B cell (primary cell): ENCODE measurements around the gene LCE6A. TPM values are rescaled to one million over a fixed set of nuclear protein-coding genes. Genes with fewer than 3 reads are reported as not detected.

Experiments
- ATAC-seq: fragments of 200-7000 bp; cut with Tn5 transposase; one replicate; pipeline ENCODE4 v1.10.0; 2021; ENCODE audit warnings: low read depth, mild to moderate bottlenecking, moderate number of reproducible peaks, moderate library complexity
- CTCF ChIA-PET: fragments of 350-600 bp; sonication (Branson Sonifier 250); formaldehyde crosslinking; loops from one replicate; lab custom pipeline; 2021; ENCODE audit warnings: antibody characterized with exemption, inconsistent platforms; lab: Charles Lee
- POLR2A ChIA-PET: fragments of 350-600 bp; sonication (Branson Sonifier 250); formaldehyde crosslinking; loops from one replicate; lab custom pipeline; 2021; ENCODE audit warnings: antibody characterized with exemption; lab: Charles Lee
- DNase-seq: peaks from one replicate; pipeline ENCODE4 v3.0.0; 2013
- H2AFZ ChIP-seq: 2 replicates; pipeline ENCODE4 v1.6.1; 2012; ENCODE audit warnings: mild to moderate bottlenecking, low read depth, low read length; ENCODE audit not compliant: insufficient read depth, poor library complexity, severe bottlenecking
- H3K27ac ChIP-seq, 2 donors: 1 replicate in 1 of 2; 2 replicates in 1 of 2; pipeline ENCODE4 v1.5.1; 2012 to 2013; ENCODE audit warnings: low read length in 2 of 2, mild to moderate bottlenecking in 2 of 2, moderate library complexity in 1 of 2
- H3K27me3 ChIP-seq, 4 experiments: fragments of 200-600 bp in 1 of 4; sonication (generic) in 1 of 4; replicated peaks in 1 of 4; 1 replicate in 2 of 4; 2 replicates in 2 of 4; pipeline versions ENCODE4 v1.6.1 to v1.7.0; 2013 to 2016; ENCODE audit warnings: low read length in 3 of 4, mild to moderate bottlenecking in 2 of 4, mixed read lengths in 1 of 4, moderate library complexity in 1 of 4; ENCODE audit not compliant: insufficient read depth in 4 of 4, control insufficient read depth in 3 of 4; ENCODE audit errors: control extremely low read depth in 1 of 4
- H3K36me3 ChIP-seq, 2 experiments: replicated peaks in 1 of 2; 1 replicate in 1 of 2; 2 replicates in 1 of 2; pipeline versions ENCODE4 v1.6.1 to v1.7.1; 2013; ENCODE audit warnings: low read length in 1 of 2; ENCODE audit not compliant: insufficient read depth in 2 of 2, control insufficient read depth in 1 of 2; ENCODE audit errors: control extremely low read depth in 1 of 2, extremely low read depth in 1 of 2
- H3K4me1 ChIP-seq, 2 donors: fragments of 200-600 bp in 1 of 2; sonication (generic) in 1 of 2; 1 replicate in 1 of 2; 2 replicates in 1 of 2; pipeline versions ENCODE4 v1.5.1 to v1.6.1; 2013 to 2017; ENCODE audit warnings: low read length in 2 of 2; ENCODE audit not compliant: control insufficient read depth in 2 of 2, insufficient read depth in 2 of 2
- H3K4me2 ChIP-seq: replicated peaks from 2 replicates; pipeline ENCODE3; 2012; ENCODE audit warnings: mild to moderate bottlenecking, low read depth, low read length; ENCODE audit not compliant: poor library complexity, severe bottlenecking
- H3K4me3 ChIP-seq, 5 experiments: fragments of 200-600 bp in 1 of 5; sonication (generic) in 1 of 5; 1 replicate in 3 of 5; 2 replicates in 2 of 5; pipeline versions ENCODE4 v1.5.1 to v1.7.0; 2011 to 2016; ENCODE audit warnings: low read length in 4 of 5, mild to moderate bottlenecking in 4 of 5, low read depth in 2 of 5, control low read depth in 1 of 5, moderate library complexity in 1 of 5; ENCODE audit not compliant: insufficient read depth in 1 of 5; ENCODE audit errors: control extremely low read depth in 1 of 5, extremely low read depth in 1 of 5
- H3K79me2 ChIP-seq: fragments of 200-600 bp; sonication (generic); one replicate; pipeline ENCODE4 v1.6.0; 2016; ENCODE audit warnings: low read length; ENCODE audit not compliant: control insufficient read depth, insufficient read depth
- H3K9ac ChIP-seq: fragments of 200-600 bp; sonication (generic); 2 replicates; pipeline ENCODE4 v1.6.1; 2017; ENCODE audit warnings: mild to moderate bottlenecking, low read length, moderate library complexity
- H3K9me3 ChIP-seq, 3 donors: one replicate each; pipeline versions ENCODE4 v1.6.1 to v1.7.1; 2013; ENCODE audit warnings: low read length in 2 of 3; ENCODE audit not compliant: control insufficient read depth in 2 of 3, insufficient read depth in 1 of 3; ENCODE audit errors: control extremely low read depth in 1 of 3
- H4K20me1 ChIP-seq: 2 replicates; pipeline ENCODE4 v1.6.0; 2012; ENCODE audit warnings: mild to moderate bottlenecking, low read length; ENCODE audit not compliant: insufficient read depth, control insufficient read depth, poor library complexity, severe bottlenecking
- H3K27ac Mint-ChIP-seq: one replicate; pipeline ENCODE4 v1.8.0; 2021; ENCODE audit warnings: mixed read lengths
- H3K27me3 Mint-ChIP-seq: one replicate; pipeline ENCODE4 v1.8.0; 2021; ENCODE audit warnings: mixed read lengths
- H3K4me1 Mint-ChIP-seq: one replicate; pipeline ENCODE4 v1.8.0; 2021; ENCODE audit warnings: mixed read lengths
- H3K4me3 Mint-ChIP-seq: one replicate; pipeline ENCODE4 v1.8.0; 2021; ENCODE audit warnings: mixed read lengths
- H3K9me3 Mint-ChIP-seq: one replicate; pipeline ENCODE4 v1.8.0; 2022; ENCODE audit warnings: mixed read lengths; ENCODE audit not compliant: insufficient read depth
- EZH2 ChIP-seq: IDR thresholded peaks from 2 replicates; pipeline ENCODE4 v1.6.1; 2012; ENCODE audit warnings: borderline replicate concordance, low read depth, mild to moderate bottlenecking, moderate library complexity, low read length; ENCODE audit not compliant: insufficient read depth, poor library complexity, severe bottlenecking
- WGBS: methylation state at CpG from one replicate; pipeline ENCODE4 v1.1.5; 2013; ENCODE audit warnings: missing lambda C conversion rate; ENCODE audit not compliant: insufficient coverage; 5-methylcytosine and 5-hydroxymethylcytosine counted together
- intact Hi-C: fragments of 100-400 bp; cut with micrococcal nuclease; formaldehyde crosslinking; loops from one replicate; pipeline ENCODE4 v1.10.0; 2022
- polyA plus RNA-seq: library from polyadenylated mRNA; depleted of rRNA; stranded (reverse); fragments of >200 nt; gene quantifications from 2 replicates; pipeline ENCODE4 v1.2.3, GENCODE V29; 2012
- total RNA-seq, 2 donors: library from RNA; stranded (reverse); fragments of 120-200 nt in 1 of 2; gene quantifications; 1 replicate in 1 of 2; 2 replicates in 1 of 2; pipeline versions ENCODE4 v1.2.3 to v1.2.4, GENCODE V29; 2013 to 2022

The LCE6A gene
- total and polyA plus RNA-seq, 2 donors (not counting 1 experiment from before 2014, with no cell fraction given), result not detected

GRCh38 chr1:152859696-152860095 lies 17.0 kb downstream of the LCE6A start, which contains the start of gene LCE7A:
Gene LCE7A, plus strand, starts transcription at chr1:152859996. Its CDS starts 702 bp downstream, at chr1:152860698.
- no peaks in the 10 kb centered on the region for H3K79me2 ChIP-seq
- ATAC-seq, result no peak
- no peak within 1 kb of the TSS for H3K27ac Mint-ChIP-seq

GRCh38 chr1:152860129-152860528 lies 17.5 kb downstream of the LCE6A start:
- no peak overlapping the region for H3K4me2 ChIP-seq
- H2AFZ ChIP-seq, result no peak overlapping the region
- Mint-ChIP-seq H3K27ac (no peak overlapping the region), H3K4me1 (no peaks in the 10 kb centered on the region), H3K4me3 (no peak overlapping the region), H3K9me3 (no peaks in the 10 kb centered on the region), H3K27me3 (peaks cover 22% of the 10 kb centered on the region)
- intact Hi-C loops, result no loop called here
- H3K4me3 ChIP-seq, result no peak overlapping the region
- CTCF ChIA-PET, result interaction anchor here (1.5 kb wide), 1 partner anchor 11 kb away, joined by 5 read pairs; no protein-coding TSS in a partner anchor
- no peaks in the 10 kb centered on the region for H3K79me2 ChIP-seq
- POLR2A ChIA-PET, result no interaction called here
- H4K20me1 ChIP-seq, result no peaks in the 10 kb centered on the region
- H3K9me3 ChIP-seq, result no peaks in the 10 kb centered on the region
- no peak for ATAC-seq
- H3K4me1 ChIP-seq, result no peaks in the 10 kb centered on the region
- H3K9ac ChIP-seq, result no peak overlapping the region
- no peaks in the 10 kb centered on the region for H3K36me3 ChIP-seq
- H3K27me3 ChIP-seq, result no peaks in the 10 kb centered on the region
- no peak for TF ChIP-seq EZH2
- DNase-seq, result no peak
- H3K27ac ChIP-seq, result no peak overlapping the region
- 73% methylated on average over 3 of the region's 3 CpGs for WGBS

More at GRCh38 chr1:152859696-152860095, 17.0 kb downstream of the LCE6A start, which contains the start of gene LCE7A:
- POLR2A ChIA-PET, result no interaction called here
- peaks cover 22% of the 10 kb centered on the region for H3K27me3 Mint-ChIP-seq
- no peak for DNase-seq
- Histone ChIP-seq H2AFZ (no peak within 1 kb of the TSS), H3K27me3 (no peaks in the 10 kb centered on the region), H3K4me1 (no peaks in the 10 kb centered on the region), H3K4me2 (no peak within 1 kb of the TSS), H3K4me3 (no peak within 1 kb of the TSS), H3K27ac (no peak within 1 kb of the TSS), H4K20me1 (no peaks in the 10 kb centered on the region), H3K36me3 (no peaks in the 10 kb centered on the region), H3K9me3 (no peaks in the 10 kb centered on the region), H3K9ac (no peak within 1 kb of the TSS)
- H3K9me3 Mint-ChIP-seq, result no peaks in the 10 kb centered on the region
- intact Hi-C loops, result no loop called here
- H3K4me1 Mint-ChIP-seq, result no peaks in the 10 kb centered on the region
- H3K4me3 Mint-ChIP-seq, result no peak within 1 kb of the TSS
- CTCF ChIA-PET, result interaction anchor here (1.0 kb wide), 1 partner anchor 11 kb away, joined by 4 read pairs; no protein-coding TSS in a partner anchor
- no peak for TF ChIP-seq EZH2
- WGBS, result 98% methylated on average over 3 of the region's 3 CpGs
